H1 (cell line): ENCODE data around the gene DHRS2. TPM values are rescaled to one million over a fixed set of nuclear protein-coding genes. Genes with fewer than 3 reads are reported as not detected.

Experiments
- CTCF ChIA-PET: fragments of 300-600 bp; sonication (Branson Sonifier 250); formaldehyde crosslinking; loops from one replicate; lab custom pipeline; 2021; ENCODE audit not compliant: partially characterized antibody; lab: Charles Lee
- POLR2A ChIA-PET: fragments of 300-600 bp; sonication (Branson Sonifier 250); formaldehyde crosslinking; loops from one replicate; lab custom pipeline; 2021; ENCODE audit warnings: inconsistent platforms; ENCODE audit not compliant: partially characterized antibody; lab: Charles Lee
- DNase-seq, 2 experiments: peaks; one replicate each; pipeline versions ENCODE4 v3.0.0 to v3.0.0-alpha.2; 2010 to 2022; ENCODE audit warnings: low spot score in 2 of 2, low read depth in 1 of 2, mixed read lengths in 1 of 2
- FAIRE-seq: peaks from 2 replicates; lab custom pipeline; 2011; peaks lifted over from hg19 to GRCh38; lab: Jason Lieb, UNC
- H2AFZ ChIP-seq: 2 replicates; pipeline ENCODE4 v1.8.1; 2012; ENCODE audit warnings: low read length, inconsistent platforms
- H2AK5ac ChIP-seq: 2 replicates; pipeline ENCODE4 v1.6.1; 2013; ENCODE audit warnings: low read depth, low read length
- H2BK120ac ChIP-seq: replicated peaks from 2 replicates; pipeline ENCODE3; 2013; ENCODE audit warnings: low read depth, low read length, inconsistent platforms
- H2BK12ac ChIP-seq: 2 replicates; pipeline ENCODE4 v1.6.1; 2013; ENCODE audit warnings: low read depth, low read length
- H2BK15ac ChIP-seq: 2 replicates; pipeline ENCODE4 v1.6.1; 2013; ENCODE audit warnings: low read length
- H2BK20ac ChIP-seq: 2 replicates; pipeline ENCODE4 v1.6.1; 2013; ENCODE audit warnings: low read length
- H2BK5ac ChIP-seq: 2 replicates; pipeline ENCODE4 v1.6.1; 2013; ENCODE audit warnings: low read depth, low read length
- H3K14ac ChIP-seq: 2 replicates; pipeline ENCODE4 v1.6.1; 2013; ENCODE audit warnings: inconsistent platforms; ENCODE audit not compliant: insufficient read length
- H3K18ac ChIP-seq: 2 replicates; pipeline ENCODE4 v1.6.1; 2013; ENCODE audit warnings: low read length; ENCODE audit errors: extremely low read depth
- H3K23ac ChIP-seq: 2 replicates; pipeline ENCODE4 v1.6.1; 2013; ENCODE audit warnings: inconsistent platforms; ENCODE audit not compliant: insufficient read length
- H3K23me2 ChIP-seq: 2 replicates; pipeline ENCODE4 v1.6.1; 2013; ENCODE audit warnings: low read depth, low read length
- H3K27ac ChIP-seq: 2 replicates; pipeline ENCODE4 v1.6.1; 2011; ENCODE audit warnings: low read depth, low read length, inconsistent platforms
- H3K27me3 ChIP-seq, 4 experiments: replicated peaks in 1 of 4; 1 replicate in 1 of 4; 2 replicates in 3 of 4; pipeline versions ENCODE4 v1.6.1 to v1.8.1; 2011 to 2013; ENCODE audit warnings: low read length in 3 of 4, mild to moderate bottlenecking in 3 of 4, inconsistent platforms in 2 of 4, mixed read lengths in 2 of 4, moderate library complexity in 1 of 4; ENCODE audit not compliant: control insufficient read depth in 3 of 4, insufficient read depth in 3 of 4; ENCODE audit errors: extremely low read depth in 1 of 4
- H3K36me3 ChIP-seq, 4 experiments: 2 replicates each; pipeline versions ENCODE4 v1.6.1 to v1.8.1; 2011 to 2013; ENCODE audit warnings: mild to moderate bottlenecking in 4 of 4, low read length in 3 of 4, moderate library complexity in 2 of 4, control low read depth in 1 of 4, inconsistent platforms in 1 of 4; ENCODE audit not compliant: insufficient read depth in 4 of 4, control insufficient read depth in 2 of 4
- H3K4ac ChIP-seq: replicated peaks from 2 replicates; pipeline ENCODE3; 2013; ENCODE audit warnings: low read length, low read depth, mixed read lengths, inconsistent platforms; ENCODE audit not compliant: insufficient read length
- H3K4me1 ChIP-seq, 4 experiments: replicated peaks in 1 of 4; 1 replicate in 1 of 4; 2 replicates in 3 of 4; pipeline versions ENCODE4 v1.6.1 to v1.8.1; 2011 to 2013; ENCODE audit warnings: low read length in 3 of 4, inconsistent platforms in 2 of 4, mixed read lengths in 1 of 4; ENCODE audit not compliant: insufficient read depth in 4 of 4, control insufficient read depth in 3 of 4
- H3K4me2 ChIP-seq, 2 experiments: 2 replicates each; pipeline versions ENCODE4 v1.6.1 to v1.8.1; 2011 to 2013; ENCODE audit warnings: low read depth in 2 of 2, low read length in 2 of 2, control low read depth in 1 of 2, inconsistent platforms in 1 of 2, mild to moderate bottlenecking in 1 of 2; ENCODE audit not compliant: insufficient read depth in 1 of 2
- H3K4me3 ChIP-seq, 4 experiments: fragments of 200-600, 300-600 bp in 1 of 4; sonication (generic), shearing (Covaris generic), sonication (Bioruptor Twin) in 1 of 4; 2 replicates each; pipeline versions ENCODE4 v1.5.1 to v1.8.1; 2011 to 2016; ENCODE audit warnings: low read length in 4 of 4, low read depth in 3 of 4, control low read depth in 2 of 4, inconsistent platforms in 2 of 4, mild to moderate bottlenecking in 2 of 4, mixed read lengths in 1 of 4, moderate library complexity in 1 of 4; ENCODE audit not compliant: insufficient read depth in 2 of 4; ENCODE audit errors: extremely low read depth in 1 of 4
- H3K56ac ChIP-seq: replicated peaks from 2 replicates; pipeline ENCODE3; 2013; ENCODE audit warnings: low read depth, mild to moderate bottlenecking, mixed read lengths, low read length, inconsistent platforms; ENCODE audit not compliant: insufficient read length
- H3K79me1 ChIP-seq: 2 replicates; pipeline ENCODE4 v1.6.1; 2013; ENCODE audit warnings: low read depth, low read length, control low read depth
- H3K79me2 ChIP-seq, 2 experiments: 2 replicates each; pipeline versions ENCODE4 v1.6.1 to v1.8.1; 2012 to 2013; ENCODE audit warnings: low read length in 2 of 2, mild to moderate bottlenecking in 2 of 2, inconsistent platforms in 1 of 2; ENCODE audit not compliant: insufficient read depth in 2 of 2, control insufficient read depth in 1 of 2
- H3K9ac ChIP-seq, 4 experiments: replicated peaks in 1 of 4; 1 replicate in 1 of 4; 2 replicates in 3 of 4; pipeline versions ENCODE4 v1.6.1 to v1.8.1; 2011 to 2013; ENCODE audit warnings: low read depth in 3 of 4, low read length in 3 of 4, control low read depth in 2 of 4, mild to moderate bottlenecking in 2 of 4, moderate library complexity in 2 of 4, inconsistent platforms in 1 of 4; ENCODE audit errors: extremely low read depth in 1 of 4
- H3K9me3 ChIP-seq, 2 experiments: 2 replicates each; pipeline versions ENCODE4 v1.6.1 to v1.8.1; 2012 to 2013; ENCODE audit warnings: mild to moderate bottlenecking in 2 of 2, moderate library complexity in 2 of 2, control low read depth in 1 of 2, inconsistent platforms in 1 of 2, low read depth in 1 of 2, low read length in 1 of 2, mixed read lengths in 1 of 2; ENCODE audit not compliant: insufficient read depth in 2 of 2
- H4K20me1 ChIP-seq, 2 experiments: replicated peaks in 1 of 2; 2 replicates each; pipeline versions ENCODE3 to v1.8.1; 2011 to 2013; ENCODE audit warnings: inconsistent platforms in 2 of 2, low read length in 2 of 2, mild to moderate bottlenecking in 1 of 2; ENCODE audit not compliant: insufficient read depth in 2 of 2, control insufficient read depth in 1 of 2
- H4K5ac ChIP-seq: 2 replicates; pipeline ENCODE4 v1.6.1; 2013; ENCODE audit warnings: low read length, low read depth, mixed read lengths, inconsistent platforms; ENCODE audit not compliant: insufficient read length
- H4K8ac ChIP-seq: 2 replicates; pipeline ENCODE4 v1.8.0; 2013; ENCODE audit warnings: mild to moderate bottlenecking, moderate library complexity, low read length, inconsistent platforms; ENCODE audit not compliant: insufficient read depth; ENCODE audit errors: extremely low read depth
- H4K91ac ChIP-seq: replicated peaks from 2 replicates; pipeline ENCODE3; 2013; ENCODE audit warnings: low read length, mixed read lengths, inconsistent platforms; ENCODE audit not compliant: insufficient read length
- CBX5 ChIP-seq: fragments of 300-800, 300-1000 bp; sonication (generic); IDR thresholded peaks from 2 replicates; pipeline ENCODE4 v1.7.1; 2016; ENCODE audit warnings: antibody characterized with exemption, low read length, low read depth
- RNF2 ChIP-seq: fragments of 200-900, 300-1000 bp; sonication (generic); IDR thresholded peaks from 2 replicates; pipeline ENCODE4 v1.7.1; 2016; ENCODE audit warnings: borderline replicate concordance, low read depth, mild to moderate bottlenecking, antibody characterized with exemption, low read length; ENCODE audit not compliant: poor library complexity, severe bottlenecking; ENCODE audit errors: missing control alignments
- SIN3A ChIP-seq, 2 experiments: IDR thresholded peaks in 1 of 2; conservative IDR thresholded peaks in 1 of 2; 2 replicates each; pipeline ENCODE4 v1.6.1; 2011 to 2012; ENCODE audit warnings: low read length in 2 of 2, improper control_type of control experiment in 1 of 2, low read depth in 1 of 2, mild to moderate bottlenecking in 1 of 2
- WGBS, 2 experiments: shearing (Covaris generic) in 1 of 2; methylation state at CpG; one replicate each; pipeline versions ENCODE4 v1.1.6 to v1.1.7; 2013 to 2015; ENCODE audit warnings: low lambda C conversion rate in 2 of 2, mixed read lengths in 2 of 2, inconsistent platforms in 1 of 2, low coverage in 1 of 2, missing lambda C conversion rate in 1 of 2; ENCODE audit not compliant: insufficient replicate concordance in 2 of 2, insufficient coverage in 1 of 2, insufficient read length in 1 of 2; ENCODE audit errors: extremely low coverage in 1 of 2, missing lambda C conversion rate in 1 of 2; 5-methylcytosine and 5-hydroxymethylcytosine counted together
- polyA plus RNA-seq, 7 experiments: library from polyadenylated mRNA; depleted of rRNA in 3 of 7; stranded (reverse) in 5 of 7; unstranded in 2 of 7; fragments of >200 nt in 5 of 7; fragments of 200-250 nt in 2 of 7; gene quantifications; 1 replicate in 5 of 7; 2 replicates in 1 of 7; 4 replicates in 1 of 7; pipeline versions ENCODE4 v1.2.1 to v1.2.3, GENCODE V29; 2011 to 2013; ENCODE audit warnings: missing spikeins in 2 of 7, mixed read lengths in 2 of 7
- total RNA-seq: library from RNA; stranded (reverse); fragmentation: NEBNext Ultra II Directional; extraction: Animal tissue kit (Norgen Biotek cat#: 25700); gene quantifications from 2 replicates; pipeline ENCODE4 v1.2.1, GENCODE V29; 2021

Gene DHRS2
- total and polyA plus RNA-seq, 2 of the 8 experiments (the other 6 are each of a cell fraction or from before 2014, with no cell fraction given) = 1.1 to 3.5 TPM

DNA sequence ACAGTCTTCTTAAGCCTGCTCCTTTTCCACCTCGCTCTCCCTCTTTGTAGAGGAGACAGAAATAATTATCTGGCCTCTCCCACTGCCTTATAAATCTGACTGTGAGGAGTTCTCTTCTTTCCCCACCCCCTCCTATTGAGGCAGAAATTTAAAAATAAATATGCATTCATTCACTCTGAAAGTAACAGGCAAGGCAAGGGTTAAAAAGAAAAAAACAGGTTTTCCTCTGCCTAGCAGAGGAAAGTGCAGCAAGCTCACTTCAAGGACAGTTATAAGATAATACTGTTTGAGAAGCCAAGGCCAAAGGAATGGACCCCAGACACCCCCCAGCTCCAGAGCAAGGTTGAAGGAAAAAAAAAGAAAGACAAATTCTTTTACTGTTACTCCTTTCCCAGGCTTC lies 56.3 kb downstream of the DHRS2 start:
- Histone ChIP-seq H2BK15ac (no peak overlapping the region), H2BK5ac (no peak overlapping the region), H3K4me3 (no peak overlapping the region), H2BK20ac (no peak overlapping the region), H4K20me1 (no peaks in the 10 kb centered on the region), H3K9me3 (peaks cover 11 to 27% of the 10 kb centered on the region in 2 experiments), H2BK12ac (no peak overlapping the region), H3K4ac (no peak overlapping the region), H4K8ac (no peak overlapping the region), H4K91ac (no peak overlapping the region), H2BK120ac (no peak overlapping the region), H3K23ac (no peak overlapping the region), H3K79me1 (no peaks in the 10 kb centered on the region), H3K27ac (no peak overlapping the region), H3K79me2 (no peaks in the 10 kb centered on the region), H3K9ac (no peak overlapping the region), H4K5ac (no peak overlapping the region), H3K14ac (no peak overlapping the region), H3K36me3 (no peaks in the 10 kb centered on the region), H3K4me2 (no peak overlapping the region), H2AK5ac (no peak overlapping the region), H2AFZ (no peak overlapping the region), H3K23me2 (no peaks in the 10 kb centered on the region; the same call in 1 of the 2 replicates), H3K56ac (no peak overlapping the region), H3K18ac (no peak overlapping the region; the same call in 1 of the 2 replicates), H3K27me3 (no peaks in the 10 kb centered on the region; a peak in 1 of 7 replicates), H3K4me1 (peaks cover 11 to 18% (median 14%) of the 10 kb centered on the region in 4 experiments; a peak in 6 of 7 replicates)
- POLR2A ChIA-PET = interaction anchor here (1.2 to 3.5 kb wide), 3 partner anchors 12 to 59 kb away, joined by 3 to 28 read pairs (median 3); no protein-coding TSS in a partner anchor
- WGBS, 2 experiments = 65% methylated on average over 1 of the region's 1 CpG; no CpG with 5 or more reads in 1 of the 2 experiments
- CTCF ChIA-PET = interaction anchor here (1.0 to 2.7 kb wide), 3 partner anchors 24 to 60 kb away, joined by 4 to 16 read pairs (median 8); no protein-coding TSS in a partner anchor
- FAIRE-seq (no peak), DNase-seq (no peak)
- TF ChIP-seq SIN3A (conservative IDR thresholded peaks at IDR 0.05 in 1 of 2, IDR thresholded peaks at IDR 0.05 in 1 of 2; ENCODE audit: low read depth in 1 of 2, low read length in 2 of 2) (no peak), CBX5 (no peak), RNF2 (no peak)
